T follicular helper cell (primary cell): ENCODE results near the gene CRYBB3.
A peak's percentile ranks its signal among the peaks of the same experiment; 100 is the strongest.

Experiments
- DNase-seq: peaks from one replicate; pipeline ENCODE4 v3.0.0-alpha.2; 2020; ENCODE audit warnings: low read depth
- total RNA-seq, 2 experiments: gene quantifications; one replicate each; lab custom pipeline; 2026; lab: John Stamatoyannopoulos, UW

CRYBB3 gene
- total RNA-seq = 0.04 to 0.84 reads per million in 2 experiments

DNA sequence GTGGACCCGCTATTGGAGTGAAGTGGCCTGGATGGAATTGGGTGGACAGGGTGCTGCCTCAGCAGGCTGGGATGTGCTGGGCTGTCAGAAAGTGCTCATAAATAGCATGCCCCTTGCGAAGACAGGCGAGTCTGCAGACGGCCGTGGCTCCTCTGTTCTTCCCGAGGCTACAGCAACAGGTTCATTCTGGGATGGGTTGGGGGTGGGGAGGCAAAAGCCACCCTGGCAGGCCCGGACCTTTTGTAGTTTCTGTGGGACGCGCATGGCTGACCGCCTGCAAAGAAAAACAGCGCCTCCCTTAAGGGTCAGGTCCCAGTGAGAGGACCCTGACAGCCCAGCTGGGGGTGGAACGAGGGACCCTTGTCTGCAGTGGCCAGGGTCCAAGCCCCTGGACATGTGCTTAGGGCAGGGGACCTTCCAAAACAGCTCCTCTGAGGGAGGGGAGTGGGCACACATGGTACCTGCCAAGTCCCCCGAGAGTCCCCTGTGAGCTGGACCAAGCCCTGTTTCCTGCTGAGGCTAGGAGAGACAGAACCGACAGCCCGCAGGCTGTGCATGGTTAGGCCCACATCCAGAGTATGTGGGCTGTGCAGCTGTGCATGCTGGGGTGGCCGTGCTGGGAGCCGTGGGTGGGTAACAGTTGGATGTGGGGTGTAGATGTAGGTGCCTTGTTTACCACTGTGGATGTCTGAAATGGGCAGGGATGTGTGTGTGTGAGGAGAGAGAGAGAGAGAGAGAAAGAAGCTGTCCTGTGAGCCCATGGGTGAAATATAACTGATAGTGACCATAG is at the start of gene CRYBB3:
TSS of gene CRYBB3 (plus strand) at position 128 of the 790 bp plus-strand sequence. CDS start 1,539 bp downstream, outside the sequence.
- no peak for DNase-seq

DNA sequence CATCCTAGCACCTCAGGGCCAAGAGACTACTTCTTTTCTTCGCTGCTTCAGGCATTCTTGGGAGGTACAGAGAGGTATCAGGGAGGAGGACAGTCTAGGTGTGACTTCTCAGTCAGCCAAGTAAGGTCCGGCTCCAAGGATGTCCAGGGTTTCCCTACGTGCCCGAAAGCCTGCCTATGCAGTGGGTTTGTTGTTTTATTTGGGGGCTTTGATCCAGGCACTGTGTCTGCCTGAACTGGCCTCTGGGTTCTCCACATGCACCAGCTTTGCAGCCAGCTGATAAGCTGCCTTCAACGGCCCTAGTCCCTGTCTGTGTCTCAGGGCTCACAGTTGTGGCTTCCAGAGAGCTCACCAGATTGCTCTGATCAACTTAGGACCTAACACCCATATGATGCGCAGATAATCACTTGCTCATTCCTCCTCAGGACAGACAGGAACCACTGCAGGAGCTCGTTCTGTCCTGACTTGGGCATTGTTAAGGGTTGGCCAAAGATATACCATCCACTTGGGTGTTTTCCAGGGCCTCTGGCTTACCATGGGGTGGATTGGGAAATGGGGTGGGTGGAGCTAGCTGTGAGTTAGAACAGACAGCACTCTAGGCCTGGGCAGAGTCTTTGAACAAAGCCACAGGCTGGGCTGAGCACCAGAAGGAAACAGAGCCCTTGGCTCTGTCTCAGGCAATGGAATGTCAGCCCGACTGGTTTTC is 45.5 kb upstream of the CRYBB3 start:
- DNase-seq = no peak

DNA sequence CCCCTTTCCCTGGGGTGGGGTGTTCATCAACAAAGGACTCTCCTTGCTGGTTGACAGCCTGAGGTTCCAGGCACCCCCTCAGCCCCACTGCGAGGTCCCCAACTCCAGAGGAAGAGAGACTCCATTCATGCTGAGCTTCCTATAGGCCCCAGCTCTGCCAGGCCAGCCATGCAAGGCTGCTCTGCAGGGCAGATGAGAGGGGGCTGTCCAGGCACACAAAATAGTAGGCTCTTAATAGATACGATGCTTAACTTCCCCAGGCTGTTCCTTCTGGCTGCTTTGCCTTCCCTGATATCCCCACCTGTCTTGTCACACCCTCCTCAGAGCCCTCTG is 45.0 kb upstream of the CRYBB3 start:
- DNase-seq = no peak

DNA sequence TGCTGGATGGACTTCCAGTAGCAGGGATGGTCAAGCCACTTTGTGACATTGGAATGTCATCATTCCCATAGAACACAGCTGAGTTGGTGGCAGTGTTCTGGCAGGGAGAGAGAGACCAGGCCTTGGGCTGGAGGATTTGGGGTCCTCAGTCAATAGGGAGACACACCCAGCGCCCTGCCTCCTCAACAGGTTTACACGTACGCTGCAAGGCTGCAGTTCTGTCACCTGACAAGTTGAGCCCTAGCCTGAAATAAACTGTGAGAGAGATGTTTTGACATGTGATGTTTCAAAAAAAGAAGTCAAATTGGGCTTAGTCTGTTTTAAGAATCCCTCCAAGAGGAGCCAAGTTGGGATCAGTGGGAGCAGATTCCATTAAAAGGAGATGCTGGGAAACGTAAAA is 42.9 kb upstream of the CRYBB3 start:
- DNase-seq = no peak

DNA sequence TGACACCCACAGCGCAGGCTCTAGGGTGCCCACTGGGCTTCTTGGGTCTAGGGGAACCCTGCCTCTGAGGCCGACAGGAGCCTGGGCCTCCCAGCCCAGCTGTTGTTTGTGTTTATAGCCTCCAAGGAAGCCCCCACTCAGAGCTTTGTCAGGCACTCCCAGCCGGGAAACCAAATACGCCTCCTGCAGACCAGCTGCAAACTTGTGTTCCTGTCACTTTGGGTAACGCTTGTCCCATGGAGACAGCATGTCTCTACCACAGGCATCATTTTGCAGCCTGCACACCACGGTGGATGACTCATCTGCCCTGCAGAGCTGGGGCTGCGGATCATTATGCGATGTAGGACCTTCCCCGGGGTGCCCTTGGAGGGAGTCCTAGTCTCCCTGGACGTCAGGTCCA is 40.6 kb upstream of the CRYBB3 start:
- no peak for DNase-seq

DNA sequence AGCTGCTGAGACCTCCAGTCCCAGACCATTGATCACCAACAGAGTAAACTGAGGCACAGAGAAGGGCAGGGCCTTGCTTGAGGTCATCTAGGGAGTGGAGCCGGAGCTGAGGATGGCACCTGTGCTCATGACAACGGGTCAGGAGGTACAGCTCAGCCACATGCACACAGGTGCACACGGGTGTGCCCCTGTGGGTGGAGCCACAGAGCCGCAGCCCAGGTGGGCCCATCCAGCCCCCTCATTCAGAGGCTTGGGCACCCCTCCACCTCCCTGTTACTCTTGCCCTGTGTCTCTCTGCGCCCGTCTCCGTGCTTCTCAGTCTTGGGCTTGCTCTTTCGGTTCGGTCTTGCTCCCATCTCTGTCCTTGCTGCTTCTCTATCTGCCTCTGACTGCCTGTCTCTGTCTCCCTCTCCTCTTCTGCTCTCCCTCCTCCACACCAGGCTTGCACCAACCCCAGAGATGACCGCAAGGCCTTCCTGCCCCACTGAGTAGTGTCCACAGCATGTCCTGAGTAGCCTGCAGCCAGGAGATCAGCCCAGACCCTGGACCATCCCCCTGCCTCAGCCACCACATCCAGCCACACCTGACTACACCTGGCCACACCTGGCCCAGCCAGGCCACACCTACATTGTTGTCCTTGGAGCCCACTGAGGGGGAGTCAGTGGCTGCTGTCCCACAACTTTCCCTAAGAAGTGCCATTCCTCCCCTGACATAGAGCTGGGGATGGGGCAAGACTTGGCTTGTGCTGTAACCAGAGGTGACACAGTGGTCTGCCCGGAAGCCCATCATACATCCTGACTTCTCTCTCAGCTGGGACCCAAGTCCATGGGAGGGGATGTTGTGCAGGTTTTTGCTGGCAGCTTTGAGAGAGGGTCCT is 39.3 kb upstream of the CRYBB3 start:
- DNase-seq = no peak

DNA sequence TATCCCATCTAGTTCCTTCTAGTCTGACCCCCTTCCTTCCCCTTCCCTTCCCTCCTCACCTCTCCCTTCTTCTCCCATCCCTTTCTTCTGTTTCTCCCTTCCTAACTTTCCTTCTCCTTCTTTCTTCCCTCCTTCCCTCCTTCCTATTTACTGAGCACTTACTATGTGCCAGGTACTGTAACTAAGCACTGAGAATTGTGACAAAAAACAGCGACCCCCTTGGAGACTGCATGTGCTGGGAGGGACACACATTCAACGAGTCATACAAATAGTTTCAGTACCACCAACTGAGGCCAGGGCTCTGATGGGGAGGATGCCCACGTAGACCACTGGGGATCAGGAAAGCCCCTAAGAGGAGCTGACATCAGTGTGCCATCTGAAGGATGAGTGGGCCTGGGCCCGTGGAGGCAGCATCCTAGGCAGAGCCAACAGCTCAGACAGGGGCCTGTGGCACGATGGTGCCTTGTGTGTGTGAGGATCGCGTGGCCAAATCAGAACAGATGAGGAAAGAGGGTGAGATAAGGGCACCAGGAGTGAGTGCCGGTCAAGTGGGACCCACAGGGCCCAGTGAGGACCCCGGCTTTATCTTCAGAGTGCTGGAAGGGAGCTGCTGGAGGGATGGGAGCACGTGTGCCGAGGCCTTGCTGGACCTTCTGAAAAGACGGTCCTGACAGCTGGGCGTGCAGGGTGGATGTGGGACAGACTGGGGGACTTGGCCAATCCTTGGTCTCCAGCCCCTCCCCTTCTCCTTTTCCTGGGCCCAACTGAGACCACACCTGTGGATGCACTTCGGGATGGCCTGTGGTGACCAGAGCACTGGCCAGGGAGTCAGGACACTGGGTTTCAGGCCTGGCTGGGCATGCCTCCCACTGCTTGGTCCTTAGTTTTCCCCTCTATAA is 38.4 kb upstream of the CRYBB3 start:
- DNase-seq = no peak

DNA sequence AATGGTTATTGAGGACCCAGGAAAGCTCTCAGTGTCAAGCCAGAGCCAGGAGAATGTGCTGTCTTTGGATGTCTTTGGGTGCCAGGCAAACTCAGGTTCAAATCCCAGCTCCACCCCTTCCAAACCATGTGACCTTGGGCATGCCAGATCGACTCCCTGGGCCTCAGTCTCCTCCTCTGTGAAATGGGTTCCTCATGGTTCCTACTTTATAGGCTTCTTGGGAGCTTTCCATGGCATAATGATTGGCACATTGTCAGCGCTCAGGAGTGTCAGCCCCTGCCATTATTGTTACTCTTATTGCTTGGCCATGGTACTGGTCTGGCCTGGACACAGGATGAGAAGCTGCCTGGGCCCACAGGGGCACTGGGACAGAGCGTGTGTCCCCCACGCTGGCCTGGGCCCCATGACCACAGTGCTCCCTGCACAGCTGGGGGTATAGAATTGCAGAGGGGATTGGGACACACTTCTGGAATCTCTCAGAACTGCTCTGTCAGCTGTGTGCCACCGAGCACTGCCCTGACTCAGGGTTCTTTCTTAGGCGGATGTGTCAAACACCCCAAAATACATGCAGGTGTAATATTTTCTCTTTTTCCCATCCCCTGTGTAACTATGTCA is 37.6 kb upstream of the CRYBB3 start:
- DNase-seq = no peak

DNA sequence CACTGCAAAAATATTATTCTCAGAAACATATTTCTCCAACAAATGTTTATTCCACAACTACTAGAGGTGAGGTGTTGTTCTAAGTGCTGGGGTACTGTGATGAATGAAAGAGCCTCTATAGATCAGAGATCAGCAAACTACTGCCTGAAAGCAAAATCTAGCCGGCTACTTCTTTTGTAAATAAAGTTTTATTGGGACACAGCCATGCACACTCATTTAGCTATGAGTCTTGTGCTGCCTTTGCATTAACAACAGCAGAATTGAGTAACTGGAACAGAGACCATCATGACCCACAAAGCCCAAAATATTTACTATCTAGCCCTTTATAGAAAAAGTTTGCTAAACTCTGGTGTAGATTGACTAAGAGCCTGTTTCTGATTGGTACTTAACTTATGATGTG is 37.1 kb upstream of the CRYBB3 start:
- no peak for DNase-seq

DNA sequence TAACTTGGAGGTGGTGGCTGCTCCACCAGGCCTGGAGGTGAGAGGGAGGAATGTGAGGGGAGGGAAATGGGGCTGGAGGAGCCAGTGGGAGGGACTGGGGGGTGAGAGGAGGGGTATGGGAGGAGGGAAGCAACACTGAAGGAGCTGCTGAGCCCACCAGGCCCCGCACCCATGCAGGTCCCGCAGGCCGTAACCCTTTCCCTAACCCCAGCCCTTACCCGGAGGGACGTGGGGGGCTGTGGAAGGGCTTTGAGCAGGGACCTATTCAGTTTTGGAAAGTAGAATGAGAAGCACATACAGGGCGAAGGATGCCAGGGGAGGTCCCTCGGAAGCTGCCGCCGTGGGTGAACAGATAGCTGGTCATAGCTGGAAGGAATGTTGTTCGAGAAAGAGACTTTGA is 33.9 kb upstream of the CRYBB3 start:
- DNase-seq = no peak

DNA sequence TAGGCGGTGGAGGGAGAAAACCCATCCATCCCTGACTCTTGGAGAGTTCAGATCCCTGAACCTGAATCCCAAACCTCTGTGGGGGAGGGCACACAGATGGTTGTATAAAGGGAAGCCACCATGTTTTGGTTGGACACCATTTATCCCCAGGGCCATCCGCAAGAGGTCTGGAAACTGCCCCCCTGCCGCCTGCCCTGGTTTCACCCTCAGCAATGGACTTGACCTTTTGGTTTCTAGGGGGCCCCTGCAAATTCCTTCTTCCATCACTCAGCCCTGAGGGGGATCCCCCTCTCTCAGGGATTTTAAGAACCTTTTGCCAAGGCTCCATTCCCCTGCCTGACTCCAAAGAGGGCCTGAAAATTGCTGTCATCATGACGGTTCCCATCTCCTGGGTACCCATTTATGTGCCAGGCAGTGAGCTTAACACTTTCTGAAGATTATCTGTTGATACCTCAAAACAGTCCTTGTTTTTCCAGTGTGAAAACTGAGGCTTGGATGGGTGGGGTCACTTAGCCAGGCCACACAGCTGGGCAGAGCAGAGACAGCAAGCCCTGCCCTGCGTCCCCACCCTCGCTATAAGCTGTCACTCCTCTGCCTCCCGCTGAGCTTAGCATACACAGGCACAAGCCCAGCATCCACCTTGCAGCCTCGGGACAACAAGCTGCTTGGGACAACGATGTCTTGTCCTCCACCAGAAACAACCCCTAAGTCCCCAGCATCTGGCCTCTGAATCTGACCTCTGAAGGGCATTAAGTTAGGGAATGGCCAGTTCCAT is 33.2 kb upstream of the CRYBB3 start:
- no peak for DNase-seq

DNA sequence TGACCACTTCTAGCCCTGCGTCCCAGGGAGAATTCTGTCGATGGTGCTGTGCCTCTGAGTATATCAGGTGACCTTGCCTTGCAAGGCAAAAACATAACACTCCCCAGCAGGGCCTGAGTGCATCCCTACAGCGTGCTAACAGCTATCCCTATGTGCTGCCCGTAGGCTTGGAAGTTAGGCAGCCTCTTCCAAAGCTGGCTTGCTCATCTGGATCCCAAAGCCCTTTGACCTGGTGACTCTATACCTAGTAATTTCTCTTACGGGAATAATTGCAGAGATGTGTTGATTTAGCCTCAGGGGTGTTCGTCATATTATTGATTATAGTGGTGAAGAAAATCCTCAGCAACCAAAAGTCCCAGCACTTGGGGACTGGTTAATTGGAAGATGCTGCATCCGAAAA is 32.6 kb upstream of the CRYBB3 start:
- DNase-seq = no peak

DNA sequence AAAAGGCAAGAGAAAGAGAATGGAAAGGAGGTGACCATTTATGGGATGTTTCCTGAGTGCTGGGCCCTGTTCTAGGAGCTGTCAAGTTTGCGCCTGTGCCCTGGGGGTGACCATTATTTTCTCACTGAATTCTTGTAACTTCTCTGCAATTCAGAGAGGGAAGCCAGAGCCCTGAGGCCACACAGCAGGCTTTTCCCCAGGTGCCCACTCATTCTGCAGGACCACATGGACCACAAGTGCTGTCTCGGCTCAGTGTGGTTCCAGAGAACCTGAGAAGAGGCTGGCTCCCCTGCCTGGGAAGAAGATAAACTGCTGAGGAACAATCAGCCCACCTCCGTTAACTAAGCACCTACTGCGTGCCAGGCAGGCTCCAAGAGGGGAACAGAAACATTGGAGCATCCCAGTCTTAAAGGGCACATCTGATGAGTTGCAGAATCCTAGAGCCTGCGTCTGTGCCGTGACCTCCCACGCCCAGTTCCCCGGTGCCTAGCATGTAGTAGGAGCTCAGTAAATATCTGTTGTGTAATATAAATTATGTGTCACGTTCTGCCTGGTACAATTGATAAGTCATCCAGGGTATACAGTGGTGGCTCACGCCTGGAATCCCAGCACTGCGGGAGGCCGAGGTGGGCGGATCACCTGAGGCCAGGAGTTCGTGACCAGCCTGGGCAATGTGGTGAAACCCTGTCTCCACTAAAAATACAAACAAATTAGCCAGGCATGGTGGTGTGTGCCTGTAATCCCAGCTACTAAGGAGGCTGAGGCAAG is 31.6 kb upstream of the CRYBB3 start:
- no peak for DNase-seq

DNA sequence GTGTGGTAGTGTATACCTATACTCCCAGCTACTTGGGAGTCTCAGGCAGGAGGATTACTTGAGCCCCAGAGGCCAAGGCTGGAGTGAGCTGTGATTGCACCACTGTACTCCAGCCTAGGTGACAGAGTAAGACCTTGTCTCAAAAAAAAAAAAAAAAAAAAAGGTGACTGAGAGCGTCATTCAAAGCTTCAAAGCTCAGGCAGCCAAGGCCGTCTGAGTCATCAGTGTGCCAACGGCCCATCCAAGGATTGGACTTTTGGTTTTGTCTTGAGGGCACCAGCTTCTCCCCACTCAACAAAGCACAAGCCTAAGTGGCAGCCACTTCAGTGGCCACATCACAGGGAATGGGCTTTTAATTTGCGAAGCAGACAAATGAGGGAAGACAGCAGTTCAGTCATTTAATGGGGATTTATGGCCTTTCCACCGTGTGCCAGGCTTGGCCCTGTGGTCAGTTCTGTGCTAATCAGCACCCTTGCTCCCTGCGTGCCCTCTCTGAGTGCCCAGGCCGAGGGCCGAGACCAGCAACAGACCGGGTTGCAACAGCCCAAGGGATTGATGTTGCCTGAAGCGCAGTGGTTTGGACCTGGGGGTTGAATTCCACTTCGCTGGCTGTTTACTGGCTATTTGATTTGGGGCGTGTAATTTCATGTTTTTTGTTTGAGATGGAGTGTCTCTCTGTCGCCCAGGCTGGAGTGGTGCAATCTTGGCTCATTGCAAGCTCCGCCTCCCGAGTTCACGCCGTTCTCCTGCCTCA is 30.2 kb upstream of the CRYBB3 start:
- no peak for DNase-seq

DNA sequence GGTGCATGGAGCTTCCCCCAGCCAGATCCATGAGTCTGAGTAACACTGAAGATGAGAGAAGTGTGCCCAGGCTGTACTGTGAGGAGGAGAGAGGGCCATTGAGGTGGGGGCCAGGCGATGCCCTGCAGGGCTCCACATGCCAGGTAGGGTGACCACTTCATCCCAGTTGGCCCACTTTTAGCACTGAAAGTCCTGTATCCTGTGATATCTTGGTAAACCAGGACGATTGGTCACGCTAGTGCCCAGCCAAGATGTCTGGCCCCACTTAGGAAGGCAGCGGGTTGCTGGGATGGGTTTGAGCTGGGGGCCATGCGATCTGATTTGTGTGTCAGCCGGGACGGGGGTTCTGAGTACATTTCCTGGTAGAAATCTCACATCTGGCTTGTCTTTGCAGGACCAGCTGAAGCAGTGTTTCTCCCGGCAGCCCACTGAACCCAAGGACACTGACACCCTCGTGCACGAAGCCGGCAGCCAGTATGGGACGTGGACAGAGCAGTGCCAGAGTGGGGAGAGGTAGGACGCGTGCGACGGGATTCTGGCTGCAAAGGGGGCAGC is 29.2 kb upstream of the CRYBB3 start:
- no peak for DNase-seq

DNA sequence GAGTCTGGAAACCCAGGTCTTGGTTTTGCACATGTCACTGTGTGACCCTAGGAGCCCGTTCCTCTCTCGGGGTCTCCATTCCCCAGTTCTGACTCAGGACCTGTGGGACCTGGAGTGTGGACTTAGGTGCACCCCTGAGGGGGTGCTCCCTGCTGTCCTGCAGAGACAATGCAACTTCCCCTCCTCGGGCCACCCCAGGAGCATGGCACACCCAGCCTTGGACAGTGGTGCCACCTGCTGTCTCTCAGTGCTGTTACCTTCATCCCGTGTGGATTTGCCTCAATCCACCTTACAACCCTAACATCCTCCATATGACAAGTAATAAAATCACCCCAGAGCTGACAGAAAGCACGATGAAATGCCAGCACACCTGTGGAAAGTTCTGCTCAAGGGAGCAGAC is 27.5 kb upstream of the CRYBB3 start:
- peak; percentile 3 for DNase-seq

DNA sequence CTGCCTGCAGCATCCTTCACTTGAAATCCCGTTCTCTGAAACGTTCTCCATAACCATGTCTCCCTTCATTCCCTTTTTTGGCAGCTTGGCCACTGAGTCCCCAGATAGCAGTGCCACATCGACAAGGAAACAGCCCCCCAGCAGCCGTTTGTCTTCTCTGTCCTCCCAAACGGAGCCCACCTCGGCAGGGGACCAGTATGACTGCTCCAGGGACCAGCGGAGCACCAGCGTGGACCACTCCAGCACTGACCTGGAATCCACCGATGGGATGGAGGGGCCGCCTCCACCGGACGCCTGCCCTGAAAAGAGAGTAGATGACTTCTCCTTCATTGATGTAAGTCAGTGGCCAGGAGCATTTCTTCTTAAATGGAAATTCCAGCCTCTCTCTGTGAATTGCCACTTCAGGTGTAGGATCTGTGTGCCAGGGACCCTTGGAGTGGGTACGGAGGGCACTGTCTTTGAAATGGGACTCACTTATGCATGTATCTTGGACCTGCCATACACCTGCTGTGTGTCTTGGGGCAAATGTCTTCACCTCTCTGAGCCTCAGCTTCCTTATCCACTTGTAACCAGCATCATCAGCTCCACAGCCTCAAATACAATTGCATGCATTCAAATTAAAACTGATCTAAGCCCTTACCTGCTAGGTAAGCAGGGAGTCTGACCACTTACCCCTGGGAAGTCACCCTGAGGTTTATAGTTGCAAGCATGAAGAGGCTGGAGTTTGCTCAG is 25.3 kb upstream of the CRYBB3 start:
- DNase-seq = no peak
